Mesendoderm (in vitro differentiated cells): ENCODE data around the gene CCDC117. TPM values are rescaled to one million over a fixed set of nuclear protein-coding genes. Genes with fewer than 3 reads are reported as not detected.
A peak's percentile ranks its signal among the peaks of the same experiment; 100 is the strongest.

Experiments used
- DNase-seq: peaks from one replicate; pipeline ENCODE4 v3.0.0; 2013
- H2AK5ac ChIP-seq: 2 replicates; pipeline ENCODE4 v1.6.1; 2013; ENCODE audit warnings: low read length, inconsistent platforms
- H2BK120ac ChIP-seq: 2 replicates; pipeline ENCODE4 v1.6.1; 2013; ENCODE audit warnings: low read depth, mild to moderate bottlenecking, low read length, moderate library complexity, mixed read lengths
- H2BK15ac ChIP-seq: replicated peaks from 2 replicates; pipeline ENCODE4 v1.6.1; 2013; ENCODE audit warnings: low read depth, mild to moderate bottlenecking, moderate library complexity
- H2BK5ac ChIP-seq: 2 replicates; pipeline ENCODE4 v1.6.1; 2013; ENCODE audit warnings: low read length, inconsistent platforms
- H3K18ac ChIP-seq: 2 replicates; pipeline ENCODE4 v1.6.1; 2013; ENCODE audit warnings: mild to moderate bottlenecking, low read length, mixed read lengths
- H3K23ac ChIP-seq: one replicate; pipeline ENCODE4 v1.6.1; 2013; ENCODE audit warnings: low read length
- H3K27ac ChIP-seq: 2 replicates; pipeline ENCODE4 v1.5.1; 2013; ENCODE audit warnings: low read depth, mild to moderate bottlenecking, inconsistent platforms, low read length, moderate library complexity
- H3K27me3 ChIP-seq: 2 replicates; pipeline ENCODE4 v1.6.1; 2013; ENCODE audit warnings: low read length, control low read depth, mild to moderate bottlenecking, inconsistent platforms; ENCODE audit not compliant: insufficient read depth, poor library complexity
- H3K36me3 ChIP-seq: 2 replicates; pipeline ENCODE4 v1.6.1; 2013; ENCODE audit warnings: low read length, inconsistent platforms; ENCODE audit not compliant: control insufficient read depth, insufficient read depth
- H3K4ac ChIP-seq: one replicate; pipeline ENCODE4 v1.6.1; 2013; ENCODE audit warnings: low read depth, mild to moderate bottlenecking, low read length, moderate library complexity
- H3K4me1 ChIP-seq: 2 replicates; pipeline ENCODE4 v1.6.1; 2013; ENCODE audit warnings: low read depth, low read length, inconsistent platforms; ENCODE audit not compliant: control insufficient read depth
- H3K4me2 ChIP-seq: 2 replicates; pipeline ENCODE4 v1.6.1; 2013; ENCODE audit warnings: low read length
- H3K4me3 ChIP-seq: 2 replicates; pipeline ENCODE4 v1.5.1; 2013; ENCODE audit warnings: mild to moderate bottlenecking, low read length
- H3K56ac ChIP-seq: one replicate; pipeline ENCODE4 v1.6.1; 2013; ENCODE audit warnings: low read length
- H3K79me1 ChIP-seq: 2 replicates; pipeline ENCODE4 v1.6.1; 2013; ENCODE audit warnings: low read length, inconsistent platforms
- H3K79me2 ChIP-seq: 2 replicates; pipeline ENCODE4 v1.6.1; 2013; ENCODE audit warnings: mild to moderate bottlenecking, low read length; ENCODE audit not compliant: control insufficient read depth, insufficient read depth
- H3K9ac ChIP-seq: 2 replicates; pipeline ENCODE4 v1.6.1; 2013; ENCODE audit warnings: low read length, inconsistent platforms
- H4K5ac ChIP-seq: one replicate; pipeline ENCODE4 v1.6.1; 2013; ENCODE audit warnings: low read length
- H4K8ac ChIP-seq: one replicate; pipeline ENCODE4 v1.6.1; 2013; ENCODE audit warnings: low read depth, mild to moderate bottlenecking, control low read depth, low read length, moderate library complexity
- WGBS: extraction: QIAGEN DNeasy Blood & Tissue Kit; methylation state at CpG from one replicate; pipeline ENCODE4 v1.1.7; 2013; ENCODE audit warnings: low lambda C conversion rate, missing lambda C conversion rate; ENCODE audit not compliant: insufficient coverage; ENCODE audit errors: extremely low coverage; 5-methylcytosine and 5-hydroxymethylcytosine counted together
- small RNA-seq: library from polyadenylated mRNA; stranded (forward); fragments of <200 nt; extraction: miRNeasy Mini kit (QIAGEN cat#:217004); gene quantifications from one replicate; pipeline ENCODE3, GENCODE V24; 2013; ENCODE audit not compliant: insufficient read depth

Gene CCDC117

DNA sequence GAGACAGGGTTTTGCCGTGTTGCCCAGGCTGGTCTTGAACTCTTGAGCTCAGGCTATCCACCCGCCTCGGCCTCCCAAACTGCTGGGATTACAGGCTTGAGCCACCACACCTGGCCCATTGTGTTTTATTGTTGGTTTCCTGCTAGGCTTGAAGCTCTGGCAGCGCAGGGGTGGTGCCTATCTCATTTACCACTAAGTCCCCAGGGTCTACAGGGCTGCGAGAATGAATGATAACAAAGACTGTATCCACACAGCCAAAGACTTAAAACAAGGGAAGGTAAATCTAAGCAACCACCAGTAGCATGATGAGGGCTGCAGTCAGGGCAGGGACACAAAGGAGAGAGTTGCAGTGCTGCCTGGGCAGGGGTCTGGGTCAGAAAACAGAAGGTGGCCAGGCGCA, 65.1 kb downstream of the CCDC117 start:
- no peak overlapping the region for H3K4me3 ChIP-seq
- H3K27me3 ChIP-seq = no peaks in the 10 kb centered on the region
- WGBS = no CpG with 5 or more reads among the region's 6 CpGs
- H3K79me1 ChIP-seq = no peaks in the 10 kb centered on the region
- no peak overlapping the region for H3K27ac ChIP-seq
- no peak overlapping the region for H2BK120ac ChIP-seq
- DNase-seq = peak; percentile 12
- no peak overlapping the region for H2AK5ac ChIP-seq
- no peak overlapping the region for H3K23ac ChIP-seq
- H2BK15ac ChIP-seq = no peak overlapping the region
- H3K56ac ChIP-seq = no peak overlapping the region
- H4K8ac ChIP-seq = no peak overlapping the region
- no peak overlapping the region for H3K4me2 ChIP-seq
- H3K9ac ChIP-seq = no peak overlapping the region
- H2BK5ac ChIP-seq = no peak overlapping the region
- no peak overlapping the region for H3K18ac ChIP-seq
- H3K4ac ChIP-seq = no peak overlapping the region
- H4K5ac ChIP-seq = no peak overlapping the region
- H3K4me1 ChIP-seq = no peaks in the 10 kb centered on the region
- no peaks in the 10 kb centered on the region for H3K79me2 ChIP-seq
- no peaks in the 10 kb centered on the region for H3K36me3 ChIP-seq

Small RNA genes lying within 50 kb of the gene (small RNA-seq; reads per million reads assigned to genes)
- not detected for gene Z93930.1
